ENCODE data around the gene LRRC30. TPM values are rescaled to one million over a fixed set of nuclear protein-coding genes. Genes with fewer than 3 reads are reported as not detected.

Gene LRRC30
- total RNA-seq, 6 experiments from 2014 or later: not detected

- no peak for TF ChIP-seq POLR2A (IDR thresholded peaks at IDR 0.05)
- no peak for TF ChIP-seq CTCF (IDR thresholded peaks at IDR 0.05)
- WGBS (ENCODE audit: insufficient coverage, low coverage, low lambda C conversion rate, missing lambda C conversion rate): 74% methylated on average over 2 of the region's 5 CpGs
- Histone ChIP-seq H3K9me3 (no peaks in the 10 kb centered on the region), H3K36me3 (no peaks in the 10 kb centered on the region), H3K4me3 (no peak overlapping the region), H3K27ac (no peak overlapping the region), H3K4me1 (no peaks in the 10 kb centered on the region), H3K27me3 (no peaks in the 10 kb centered on the region)
- intact Hi-C loops (cut with DNase I): no loop called here
- no peak for DNase-seq
- no peak for ATAC-seq
Measured at GRCh38 chr18:7195266-7195665, 35.6 kb upstream of the LRRC30 start.

GRCh38 chr18:7196421-7196820, 34.5 kb upstream of the LRRC30 start:
- Histone ChIP-seq H3K9me3 (no peaks in the 10 kb centered on the region), H3K4me3 (no peak overlapping the region), H3K4me1 (no peaks in the 10 kb centered on the region), H3K36me3 (no peaks in the 10 kb centered on the region), H3K27ac (no peak overlapping the region), H3K27me3 (no peaks in the 10 kb centered on the region)
- intact Hi-C loops (cut with DNase I): no loop called here
- 63% methylated on average over 3 of the region's 3 CpGs for WGBS (ENCODE audit: insufficient coverage, low coverage, low lambda C conversion rate, missing lambda C conversion rate)
- DNase-seq (no peak), ATAC-seq (no peak)
- TF ChIP-seq CTCF (IDR thresholded peaks at IDR 0.05) (no peak), POLR2A (IDR thresholded peaks at IDR 0.05) (no peak)

- no peak for DNase-seq
- TF ChIP-seq POLR2A (IDR thresholded peaks at IDR 0.05) (no peak), CTCF (IDR thresholded peaks at IDR 0.05) (no peak)
- Histone ChIP-seq H3K9me3 (no peaks in the 10 kb centered on the region), H3K27ac (no peak overlapping the region), H3K4me3 (no peak overlapping the region), H3K4me1 (no peaks in the 10 kb centered on the region), H3K36me3 (no peaks in the 10 kb centered on the region), H3K27me3 (no peaks in the 10 kb centered on the region)
- 74% methylated on average over 2 of the region's 2 CpGs for WGBS (ENCODE audit: insufficient coverage, low coverage, low lambda C conversion rate, missing lambda C conversion rate)
- no peak for ATAC-seq
- intact Hi-C loops (cut with DNase I): no loop called here
Measured at GRCh38 chr18:7197854-7198253, 33.0 kb upstream of the LRRC30 start.

- intact Hi-C loops (cut with DNase I): no loop called here
- Histone ChIP-seq H3K4me3 (no peak overlapping the region), H3K36me3 (no peaks in the 10 kb centered on the region), H3K27me3 (no peaks in the 10 kb centered on the region), H3K9me3 (no peaks in the 10 kb centered on the region), H3K27ac (no peak overlapping the region), H3K4me1 (no peaks in the 10 kb centered on the region)
- ATAC-seq: no peak
- WGBS (ENCODE audit: insufficient coverage, low coverage, low lambda C conversion rate, missing lambda C conversion rate): 27% methylated on average over 3 of the region's 3 CpGs
- DNase-seq: no peak
- TF ChIP-seq POLR2A (IDR thresholded peaks at IDR 0.05) (no peak), CTCF (IDR thresholded peaks at IDR 0.05) (no peak)
Measured at GRCh38 chr18:7198326-7198725, 32.6 kb upstream of the LRRC30 start.

GRCh38 chr18:7201096-7201495, 29.8 kb upstream of the LRRC30 start:
- H3K4me1 ChIP-seq: no peaks in the 10 kb centered on the region
- no peak overlapping the region for H3K4me3 ChIP-seq
- WGBS (ENCODE audit: insufficient coverage, low coverage, low lambda C conversion rate, missing lambda C conversion rate): 80% methylated on average over 1 of the region's 4 CpGs
- H3K9me3 ChIP-seq: no peaks in the 10 kb centered on the region
- no peak overlapping the region for H3K27ac ChIP-seq
- H3K36me3 ChIP-seq: no peaks in the 10 kb centered on the region
- no peak for DNase-seq
- no peak for ATAC-seq
- H3K27me3 ChIP-seq: no peaks in the 10 kb centered on the region
- intact Hi-C loops (cut with DNase I): no loop called here
- TF ChIP-seq POLR2A (IDR thresholded peaks at IDR 0.05) (no peak), CTCF (IDR thresholded peaks at IDR 0.05) (no peak)

Measured in right lobe of liver (tissue), 6 donors.